GM18873 (cell line): Measurements from ENCODE around the gene LHFPL5.

Source experiments
- ATAC-seq: cut with Tn5 transposase; IDR thresholded peaks from one replicate; pipeline ENCODE4 v1.9.1; 2021; ENCODE audit warnings: mild to moderate bottlenecking, moderate library complexity, moderate number of reproducible peaks; ENCODE audit not compliant: unreplicated experiment, low FRiP score

The LHFPL5 gene

GRCh38 chr6:35804996-35805736 lies at the start of gene LHFPL5:
TSS of gene LHFPL5 (plus strand) at chr6:35805352. CDS start at chr6:35805671, 319 bp downstream.
- no peak for ATAC-seq

GRCh38 chr6:35757456-35758123 lies 47.6 kb upstream of the LHFPL5 start:
- no peak for ATAC-seq

GRCh38 chr6:35759426-35759825 lies 45.7 kb upstream of the LHFPL5 start:
- no peak for ATAC-seq

- no peak for ATAC-seq
Observed at GRCh38 chr6:35765739-35766138, 39.4 kb upstream of the LHFPL5 start.

GRCh38 chr6:35769211-35769610 lies 35.9 kb upstream of the LHFPL5 start:
- no peak for ATAC-seq

GRCh38 chr6:35771343-35771627 lies 33.9 kb upstream of the LHFPL5 start:
- ATAC-seq = no peak

- ATAC-seq = no peak
Observed at GRCh38 chr6:35774116-35774794, 30.9 kb upstream of the LHFPL5 start.

- no peak for ATAC-seq
Observed at GRCh38 chr6:35775031-35775430, 30.1 kb upstream of the LHFPL5 start.

- ATAC-seq = no peak
Observed at GRCh38 chr6:35776364-35777215, 28.6 kb upstream of the LHFPL5 start, which contains the start of gene CLPSL2. TSS of gene CLPSL2 (plus strand) at chr6:35776598. CDS start at chr6:35776619, 21 bp downstream.

- ATAC-seq = no peak
Observed at GRCh38 chr6:35777356-35778102, 27.6 kb upstream of the LHFPL5 start.

- ATAC-seq = no peak
Observed at GRCh38 chr6:35778437-35778836, 26.7 kb upstream of the LHFPL5 start.

- ATAC-seq = no peak
Observed at GRCh38 chr6:35780719-35781118, 24.4 kb upstream of the LHFPL5 start, which contains the start of gene CLPSL1. TSS of gene CLPSL1 (plus strand) at chr6:35781019. CDS start at chr6:35781111, 92 bp downstream.

GRCh38 chr6:35781290-35781689 lies 23.9 kb upstream of the LHFPL5 start:
- no peak for ATAC-seq

- no peak for ATAC-seq
Observed at GRCh38 chr6:35782424-35782823, 22.7 kb upstream of the LHFPL5 start.

- no peak for ATAC-seq
Observed at GRCh38 chr6:35784200-35784599, 21.0 kb upstream of the LHFPL5 start.

- no peak for ATAC-seq
Observed at GRCh38 chr6:35786272-35786671, 18.9 kb upstream of the LHFPL5 start.

GRCh38 chr6:35786810-35787209 lies 18.3 kb upstream of the LHFPL5 start:
- ATAC-seq = no peak

GRCh38 chr6:35787266-35788218 lies 17.6 kb upstream of the LHFPL5 start:
- ATAC-seq = no peak
